GM19455 (cell line): ENCODE data around the gene EDIL3.
"Not testable (repeated sequence)": the region's sequence is repeated elsewhere in the genome, so short reads cannot be mapped to it uniquely, and the experiment has no call there.

ENCODE experiments used
- ATAC-seq: cut with Tn5 transposase; IDR thresholded peaks from one replicate; pipeline ENCODE4 v1.9.1; 2021; ENCODE audit not compliant: unreplicated experiment

EDIL3 gene

DNA sequence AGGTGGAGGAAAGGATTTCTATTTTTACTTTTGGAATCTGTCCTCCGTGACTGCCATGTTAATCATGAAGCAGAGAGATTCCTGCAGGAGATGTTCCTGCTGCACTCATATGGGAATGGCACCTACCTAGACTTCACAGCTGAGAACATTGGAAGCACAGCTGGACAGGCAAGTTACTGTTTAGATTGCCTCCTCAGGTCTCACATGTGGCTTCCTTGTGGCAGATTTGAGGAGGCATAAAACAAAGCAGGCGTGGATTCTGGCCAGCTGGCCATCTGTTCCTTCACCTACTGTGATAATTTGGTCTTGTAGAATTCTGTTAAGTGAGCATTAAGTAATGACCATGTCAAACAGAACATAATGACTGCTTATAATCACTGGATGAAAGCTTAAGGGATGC is 193.4 kb downstream of the EDIL3 start:
- ATAC-seq, result no peak

DNA sequence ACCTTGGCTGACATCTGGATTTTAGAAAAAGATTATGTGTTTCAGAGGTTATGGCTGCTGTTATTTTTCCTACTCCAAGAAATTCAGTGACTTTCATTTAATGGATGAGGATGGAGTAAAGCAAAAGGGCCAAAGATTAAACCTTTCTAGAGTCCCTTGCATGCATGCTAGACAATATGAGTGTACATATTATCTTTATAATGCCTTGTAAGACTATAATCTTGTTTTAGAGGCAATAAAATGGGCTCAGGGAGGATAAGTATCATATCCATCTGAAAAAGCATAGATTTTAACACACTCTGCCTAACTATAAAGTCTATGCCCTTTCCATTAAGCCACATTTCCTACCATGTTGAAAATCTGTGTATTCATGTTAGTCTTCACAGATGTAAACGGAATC is 199.8 kb downstream of the EDIL3 start:
- ATAC-seq, result no peak

DNA sequence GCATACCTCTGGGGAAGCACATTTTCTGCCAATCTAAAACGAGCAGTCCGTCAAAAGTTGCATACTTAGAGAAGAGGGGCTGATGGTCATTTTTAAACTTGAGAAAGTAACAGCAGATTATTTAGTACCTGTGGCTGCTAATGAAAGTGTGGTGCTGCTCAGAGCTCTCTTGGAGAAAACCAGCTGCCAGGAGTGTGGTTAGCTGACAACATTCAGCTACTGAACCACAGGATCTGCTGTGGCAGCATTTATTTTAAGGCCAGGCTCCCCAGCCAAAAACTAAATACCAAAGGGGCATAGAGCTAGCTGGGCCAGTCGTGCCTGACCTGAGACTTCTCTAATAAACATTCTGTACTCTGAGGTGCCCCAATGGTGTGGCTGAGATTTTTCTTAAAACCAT is 203.6 kb downstream of the EDIL3 start:
- ATAC-seq, result no peak

DNA sequence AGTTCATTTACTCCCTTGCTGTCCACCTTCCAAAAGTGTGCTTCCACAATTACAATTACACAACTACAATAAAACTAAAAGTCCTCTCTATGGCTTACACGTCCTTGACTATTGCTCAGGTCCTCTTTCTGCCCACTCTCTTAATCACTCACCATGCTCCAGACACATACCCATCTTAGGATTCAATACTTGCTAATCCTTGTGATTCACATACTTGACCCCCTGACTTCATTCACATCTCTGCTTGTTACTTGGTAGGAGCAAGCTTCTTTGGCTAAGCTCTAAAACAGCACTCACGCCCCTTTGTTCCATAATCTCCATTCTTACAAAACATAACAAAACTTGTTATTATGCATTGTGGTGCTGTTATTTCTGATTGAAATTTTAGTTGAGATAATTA is 215.8 kb downstream of the EDIL3 start:
- no peak for ATAC-seq

DNA sequence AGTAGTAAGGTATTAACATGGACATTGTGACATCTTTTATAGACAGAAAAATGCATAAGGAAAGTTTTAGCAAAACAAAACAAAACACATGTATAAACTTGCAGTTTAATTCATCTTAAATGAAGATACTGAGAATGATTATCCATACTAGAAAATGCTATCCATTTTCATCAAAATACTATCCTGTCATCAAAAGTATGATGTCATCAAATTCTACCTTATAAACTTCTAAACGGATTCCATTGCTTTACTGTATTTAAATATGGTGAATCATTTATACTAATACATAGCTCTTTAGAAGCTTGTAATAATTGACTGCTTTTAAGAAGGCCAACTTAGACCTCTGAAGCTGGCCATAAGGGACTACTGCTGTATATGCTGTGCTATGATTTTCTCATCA is 221.0 kb downstream of the EDIL3 start:
- no peak for ATAC-seq

DNA sequence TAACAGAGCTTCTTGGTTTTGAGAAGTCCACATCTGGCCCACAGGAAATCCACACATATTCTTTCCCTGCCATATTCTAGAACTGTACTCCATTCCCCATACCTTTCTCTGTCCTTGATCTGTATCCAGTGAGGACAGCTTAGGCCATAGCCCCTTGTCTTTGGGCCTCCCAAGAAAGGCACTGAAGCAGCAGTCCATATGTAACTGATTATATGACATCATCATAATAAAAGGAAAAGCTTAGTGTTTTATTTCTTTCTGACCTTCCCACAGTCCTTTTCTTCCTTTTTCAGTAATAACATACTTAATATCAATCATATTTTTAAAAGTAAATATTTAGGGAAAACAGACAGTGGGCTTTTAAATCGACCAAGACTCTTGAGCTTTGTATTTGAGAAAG is 222.0 kb downstream of the EDIL3 start:
- ATAC-seq, result no peak

DNA sequence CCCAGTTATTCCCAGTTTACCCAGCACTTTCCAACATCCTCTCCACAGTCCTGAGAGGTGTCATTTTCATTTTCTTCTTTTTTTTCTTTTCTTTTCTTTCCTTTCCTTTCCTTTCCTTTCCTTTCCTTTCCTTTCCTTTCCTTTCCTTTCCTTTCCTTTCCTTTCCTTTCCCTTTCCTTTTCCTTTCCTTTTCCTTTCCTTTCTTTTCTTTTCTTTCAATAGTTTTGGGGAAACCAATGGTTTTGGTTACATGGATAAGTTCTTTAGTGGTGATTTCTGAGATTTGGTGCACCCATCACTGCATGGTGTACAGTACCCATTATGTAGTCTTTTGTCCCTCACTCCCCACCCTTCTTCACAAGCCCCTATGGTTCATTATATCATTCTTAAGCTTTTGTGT is 224.0 kb downstream of the EDIL3 start:
- not testable (repeated sequence) for ATAC-seq

DNA sequence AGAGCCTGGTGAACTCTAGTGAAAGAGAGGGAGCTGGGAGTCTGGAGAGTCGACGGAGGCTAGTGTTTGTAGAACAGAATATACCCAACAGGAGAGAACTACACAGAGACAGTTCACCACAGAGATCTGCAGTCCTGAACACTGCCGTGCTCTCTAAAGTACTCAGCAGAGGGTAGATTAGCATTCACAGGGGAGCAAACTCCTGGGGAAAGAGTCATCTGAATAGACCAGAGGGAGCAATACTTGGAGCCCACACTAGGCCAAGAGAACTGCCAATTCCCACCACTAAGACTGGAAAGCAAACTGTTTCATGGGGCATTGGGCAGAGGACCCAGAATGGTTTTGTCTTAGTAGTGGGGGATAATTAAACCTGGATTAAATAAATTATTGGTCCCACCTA is 235.6 kb downstream of the EDIL3 start:
- no peak for ATAC-seq

DNA sequence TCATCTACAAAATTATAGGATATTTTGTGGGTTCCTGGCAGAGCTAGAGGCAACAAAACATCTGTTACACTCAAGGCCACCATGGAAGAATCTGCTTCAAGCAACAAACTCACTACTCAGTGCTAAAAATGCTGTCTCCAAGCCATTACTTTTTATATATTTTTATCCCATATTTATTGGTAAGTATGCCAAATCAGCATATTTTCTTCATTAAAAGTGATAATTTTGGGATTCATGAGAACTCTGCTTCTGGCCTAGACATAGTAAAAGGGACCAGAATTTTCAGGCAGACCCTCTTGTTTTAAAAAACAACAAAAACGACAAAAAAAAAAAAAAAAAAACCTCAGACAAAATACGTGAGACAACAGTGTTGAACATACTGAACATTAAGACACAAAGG is 236.0 kb downstream of the EDIL3 start:
- no peak for ATAC-seq

DNA sequence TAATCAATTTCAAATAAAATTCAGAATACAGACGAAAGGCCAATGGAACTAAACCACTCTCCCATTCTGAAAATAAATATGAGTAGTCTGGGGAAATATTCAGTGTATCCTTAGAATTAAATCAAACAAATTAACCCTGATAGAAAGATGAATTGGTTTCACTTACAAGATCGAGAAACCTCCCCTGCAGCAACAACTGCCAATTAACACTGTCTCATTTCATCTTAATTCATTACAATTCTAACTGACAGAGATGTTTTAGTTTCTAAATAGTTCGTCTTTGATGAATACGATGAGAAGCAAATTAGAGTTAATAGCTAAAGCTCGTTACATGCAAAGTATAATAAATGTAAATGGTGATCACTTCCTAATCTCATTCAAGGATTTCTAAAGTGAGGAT is 247.1 kb downstream of the EDIL3 start:
- ATAC-seq, result no peak

DNA sequence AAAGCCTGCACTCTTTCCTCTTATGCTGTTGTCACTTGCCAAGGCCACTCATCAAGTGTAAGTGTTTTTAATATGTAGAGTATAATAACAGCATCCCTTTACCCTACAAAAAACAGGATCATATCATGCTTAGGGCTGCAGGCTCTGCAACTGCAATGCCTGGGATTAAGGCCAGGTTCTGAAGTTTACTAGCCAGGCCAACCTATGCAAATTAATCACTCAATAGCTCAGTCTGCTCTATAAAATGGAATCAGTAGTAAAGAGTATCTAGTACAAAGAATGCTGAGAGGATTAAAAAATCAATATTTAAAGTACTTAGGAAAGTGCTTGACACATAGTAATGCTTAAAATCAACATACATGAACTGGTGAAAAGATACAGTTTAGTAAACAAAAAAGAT is 253.3 kb downstream of the EDIL3 start:
- no peak for ATAC-seq

DNA sequence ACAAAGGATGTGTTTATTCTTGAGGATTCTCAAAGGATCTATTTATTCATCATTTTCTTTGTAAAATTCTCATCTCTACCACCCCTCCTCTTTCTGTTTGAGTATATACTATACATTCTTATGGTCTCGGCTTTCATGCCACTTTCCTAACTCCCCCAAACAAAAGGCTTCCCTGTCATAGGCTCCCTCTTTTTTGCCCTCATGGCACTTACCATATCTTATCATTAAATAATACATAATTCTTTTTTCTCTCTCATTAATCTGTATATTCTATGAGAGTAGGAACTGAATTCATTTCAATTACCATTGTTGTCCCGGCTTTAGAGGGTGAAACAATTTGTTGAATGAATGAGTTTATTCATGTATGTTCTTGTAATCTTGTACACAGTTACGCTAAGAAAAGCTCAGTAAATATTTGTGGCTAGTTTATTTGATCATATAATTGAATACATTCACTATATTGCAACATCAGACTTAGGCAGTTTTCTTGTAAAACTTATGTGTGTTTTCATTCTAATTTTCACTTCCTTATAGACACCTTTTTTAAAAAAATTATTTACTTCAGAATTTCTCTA is 254.6 kb downstream of the EDIL3 start:
- ATAC-seq, result no peak

DNA sequence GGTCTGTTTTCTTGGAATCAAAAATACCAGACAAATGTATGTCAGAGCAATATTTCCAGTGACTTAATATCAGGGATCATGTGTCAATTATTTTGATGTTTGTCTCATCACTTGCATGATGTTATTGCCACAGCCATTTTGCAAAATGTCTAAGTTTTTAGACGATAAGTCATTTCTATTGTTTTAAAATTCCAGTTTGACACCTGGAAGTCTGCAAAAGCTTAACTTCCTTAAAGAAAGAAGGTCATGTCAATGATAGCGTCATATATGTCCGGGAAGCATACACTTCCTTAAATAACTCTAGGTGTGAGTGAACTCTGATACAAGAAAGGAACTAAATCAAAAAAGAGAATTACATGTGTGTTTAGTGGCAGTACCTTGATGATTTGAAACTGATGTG is 259.5 kb downstream of the EDIL3 start:
- no peak for ATAC-seq

DNA sequence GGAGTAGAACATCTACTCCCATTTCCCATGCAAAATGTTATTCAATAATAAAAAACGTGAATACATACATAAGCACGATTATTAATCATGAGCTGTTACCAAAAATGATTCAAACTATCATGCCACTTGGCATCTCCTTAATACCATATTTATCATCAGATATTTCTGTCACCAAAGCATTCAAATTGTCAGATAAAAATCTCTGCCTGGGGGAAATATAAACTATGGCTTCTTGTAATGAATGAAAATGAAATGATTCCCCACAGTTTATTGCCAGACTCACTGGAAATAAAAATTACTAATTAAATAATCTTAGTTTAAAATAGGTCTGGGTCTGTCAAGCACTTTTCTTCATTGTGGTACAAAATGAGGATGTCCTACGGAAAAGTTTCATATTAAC is 265.4 kb downstream of the EDIL3 start:
- no peak for ATAC-seq

DNA sequence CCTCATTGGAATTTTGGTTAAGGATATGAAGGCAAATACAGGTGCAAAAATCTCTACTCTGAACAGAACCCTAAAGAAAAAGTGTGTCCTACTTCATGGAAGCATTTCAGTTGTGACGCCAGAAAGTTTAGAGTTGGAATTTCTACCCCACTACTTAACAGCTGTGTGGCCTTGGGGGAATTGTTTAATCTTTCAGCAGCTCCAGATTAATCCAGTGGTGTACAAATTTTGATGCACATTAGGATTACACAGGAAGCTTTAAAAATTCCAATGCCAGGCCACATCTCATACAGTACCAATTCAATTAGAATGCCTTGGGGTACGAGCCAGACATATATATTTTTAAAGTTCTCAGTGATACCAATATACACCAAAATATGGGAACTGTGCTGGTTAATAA is 266.1 kb downstream of the EDIL3 start:
- no peak for ATAC-seq

DNA sequence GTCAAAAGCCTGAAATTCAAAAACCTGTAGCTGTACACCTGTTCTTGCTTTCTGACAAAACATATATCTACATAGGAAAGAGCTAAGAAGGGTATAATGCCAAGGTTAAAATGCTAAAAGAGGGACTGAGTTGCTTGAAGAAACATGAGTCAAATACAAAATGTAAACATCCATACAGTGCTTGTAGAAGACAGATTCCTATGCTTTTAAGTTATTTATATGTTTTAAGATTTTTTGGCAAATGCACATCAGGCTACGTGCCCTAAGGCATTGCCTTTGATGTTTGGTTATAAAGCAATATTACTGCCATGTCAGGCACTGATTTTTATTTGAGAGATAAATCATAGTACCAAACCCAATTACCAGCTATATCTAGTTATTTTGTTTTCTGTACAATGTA is 269.0 kb downstream of the EDIL3 start:
- no peak for ATAC-seq

DNA sequence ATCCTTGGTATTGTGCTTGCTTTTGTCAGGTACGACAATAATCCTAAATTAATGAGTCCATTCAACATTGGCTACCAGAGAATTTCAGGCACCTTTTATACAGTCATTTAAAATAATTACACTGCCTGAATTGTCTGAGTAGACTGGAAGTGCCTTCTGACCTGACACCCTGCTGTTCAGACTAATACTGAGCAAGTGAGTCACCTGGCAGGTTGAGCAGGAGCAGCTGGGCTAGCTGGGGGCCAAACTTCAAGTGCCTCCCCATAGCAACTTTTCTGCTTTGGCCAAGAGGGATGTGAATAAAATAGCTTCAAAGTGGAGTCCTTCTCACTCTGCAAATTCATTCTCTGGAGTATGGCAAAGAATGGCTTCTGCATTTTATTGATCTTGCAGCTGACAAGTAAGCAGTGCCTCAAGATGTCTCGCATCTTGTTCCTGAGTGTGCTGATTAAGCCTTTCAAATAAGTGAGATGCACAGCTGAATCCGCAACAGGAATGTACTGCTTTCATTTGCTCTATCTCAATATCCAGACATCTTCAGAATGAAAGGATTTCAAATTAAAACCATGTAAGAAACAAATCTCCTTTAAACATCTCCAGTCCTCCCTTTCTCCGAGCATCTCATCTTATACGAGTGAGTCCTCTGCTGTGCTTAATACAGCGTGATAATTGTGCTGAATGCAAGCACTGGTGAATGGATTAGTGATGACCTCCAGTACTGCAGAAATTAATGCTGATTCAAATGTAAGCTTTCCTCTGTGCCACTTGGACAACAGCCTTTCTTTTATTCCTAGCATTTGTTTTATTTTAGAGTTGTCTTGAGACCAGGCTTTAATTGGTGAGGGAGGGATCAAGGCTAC is 271.2 kb downstream of the EDIL3 start:
- no peak for ATAC-seq

DNA sequence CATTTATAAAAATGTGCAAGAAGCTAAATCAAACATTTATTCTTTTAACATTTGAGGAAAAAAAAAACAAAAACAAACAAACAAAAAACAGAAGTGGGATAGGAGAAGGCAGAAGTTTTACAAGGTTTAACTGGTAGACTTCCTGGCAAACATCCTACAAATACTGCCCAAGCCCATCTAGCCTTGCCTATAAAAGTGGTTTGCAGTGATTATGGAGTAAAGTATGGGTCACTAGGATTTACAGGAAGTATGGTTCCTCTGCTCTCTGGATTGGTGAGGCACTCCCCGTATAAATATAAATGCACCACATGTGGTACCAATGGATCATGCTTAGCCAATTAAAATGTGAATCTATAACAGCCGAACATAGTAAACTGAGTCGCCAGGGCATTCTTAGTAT is 291.9 kb downstream of the EDIL3 start:
- no peak for ATAC-seq

DNA sequence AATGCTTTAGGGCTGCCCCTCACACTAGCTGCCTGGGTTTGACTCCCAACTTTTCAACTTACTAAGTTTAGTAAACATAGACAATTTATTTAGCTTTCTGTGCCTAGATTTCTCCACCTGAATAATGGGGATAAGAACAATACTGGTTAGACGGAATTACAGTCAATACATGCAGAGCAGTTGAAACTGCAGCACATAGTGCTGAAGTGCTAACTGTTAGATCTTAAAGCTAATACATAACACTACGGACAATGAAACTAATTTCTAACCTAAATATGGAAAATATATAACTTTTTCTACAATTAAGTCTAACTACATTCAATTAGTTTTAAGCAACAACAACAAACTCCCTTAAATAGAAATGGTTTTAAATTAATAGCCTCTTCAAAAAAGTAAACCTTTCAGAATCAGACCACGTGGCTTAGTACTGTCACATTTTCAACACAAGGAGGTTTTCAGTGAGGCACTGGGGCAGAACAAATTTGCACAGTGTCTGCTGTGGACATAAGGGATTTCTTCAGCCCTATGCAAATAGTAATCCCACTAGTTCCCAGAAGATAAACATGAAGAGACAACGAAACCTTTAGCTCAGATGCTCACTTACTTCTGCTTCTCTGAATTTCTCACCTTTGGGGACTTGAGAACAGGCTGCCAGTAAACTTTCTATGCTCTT is 293.4 kb downstream of the EDIL3 start:
- no peak for ATAC-seq

DNA sequence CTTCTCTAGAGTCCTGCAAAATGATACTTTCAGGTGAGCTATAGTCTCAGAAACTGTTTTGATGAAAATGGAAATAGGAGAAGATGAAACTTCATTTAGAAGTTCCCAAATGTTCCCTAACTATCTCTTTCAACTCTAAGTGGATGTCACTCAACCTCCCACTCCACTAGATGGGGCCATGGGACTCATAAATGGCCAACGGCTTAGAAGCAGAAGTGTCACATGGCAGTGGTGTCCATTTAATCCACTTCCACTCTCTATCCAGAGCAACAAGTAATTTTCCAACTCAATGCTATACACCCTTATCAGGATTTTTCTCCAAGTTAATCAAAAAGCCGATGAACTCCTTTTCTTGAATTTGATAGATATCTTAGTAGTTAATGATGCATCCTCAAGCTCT is 295.7 kb downstream of the EDIL3 start:
- no peak for ATAC-seq

DNA sequence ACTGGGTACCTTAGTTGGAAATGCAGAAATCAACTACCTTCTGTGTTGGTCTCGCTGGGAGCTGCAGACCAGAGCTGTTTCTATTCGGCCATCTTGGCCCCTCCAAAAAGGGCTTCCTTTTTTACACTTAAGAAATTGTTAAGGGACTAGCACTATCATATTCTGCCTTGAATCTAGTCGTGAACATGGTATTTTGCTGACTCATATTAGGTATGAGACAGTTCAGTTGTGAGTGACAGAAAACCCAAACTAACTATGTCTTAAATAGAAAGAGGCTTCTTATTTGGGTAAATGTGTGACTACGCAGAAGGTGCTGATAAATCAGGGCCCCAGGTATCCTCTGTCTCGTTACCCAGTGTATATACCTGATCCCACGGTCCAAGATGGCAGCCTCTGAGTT is 298.2 kb downstream of the EDIL3 start:
- no peak for ATAC-seq

DNA sequence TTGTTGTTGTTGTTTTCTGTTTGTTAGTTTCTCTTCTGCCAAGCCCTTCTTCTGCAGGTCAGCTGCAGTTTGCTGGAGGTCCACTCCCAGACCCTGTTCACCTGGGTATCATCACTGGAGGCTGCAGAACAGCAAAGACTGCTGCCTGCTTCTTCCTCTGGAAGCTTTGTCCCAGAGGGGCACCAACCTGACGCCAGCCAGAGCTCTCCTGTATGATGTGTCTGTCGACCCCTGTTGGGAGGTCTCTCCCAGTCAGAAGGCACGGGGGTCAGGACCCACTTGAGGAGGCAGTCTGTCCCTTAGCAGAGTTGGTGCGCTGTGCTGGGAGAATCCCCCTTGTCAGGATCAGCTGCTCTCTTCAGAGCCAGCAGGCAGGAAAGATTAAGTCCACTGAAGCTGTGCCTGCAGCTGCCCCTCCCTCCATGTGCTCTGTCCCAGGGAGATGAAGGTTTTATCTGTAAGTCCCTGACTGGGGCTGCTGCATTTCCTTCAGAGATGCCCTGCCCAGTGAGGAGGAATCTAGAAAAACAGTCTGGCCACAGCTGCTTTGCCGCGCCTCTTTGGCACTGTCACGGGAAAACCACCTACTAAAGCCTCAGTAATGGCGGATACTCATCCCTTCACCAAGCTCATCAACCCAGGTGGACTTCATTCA is 299.2 kb downstream of the EDIL3 start:
- no peak for ATAC-seq
